Keratinocyte (primary cell): ENCODE results near the gene PKHD1. TPM values are rescaled to one million over a fixed set of nuclear protein-coding genes. Genes with fewer than 3 reads are reported as not detected.

ENCODE experiments used
- DNase-seq: peaks from one replicate; pipeline ENCODE4 v3.0.0-alpha.2; 2011; ENCODE audit warnings: low read depth, missing footprints, low spot score
- FAIRE-seq: peaks from 2 replicates; lab custom pipeline; 2011; peaks lifted over from hg19 to GRCh38; lab: Jason Lieb, UNC
- H2AFZ ChIP-seq: 2 replicates; pipeline ENCODE4 v1.6.0; 2012; ENCODE audit warnings: low read length, control low read depth, inconsistent platforms; ENCODE audit not compliant: control insufficient read depth
- H3K27ac ChIP-seq: 2 replicates; pipeline ENCODE4 v1.5.1; 2011; ENCODE audit warnings: low read length; ENCODE audit not compliant: control insufficient read depth, insufficient read depth
- H3K27me3 ChIP-seq: 3 replicates; pipeline ENCODE4 v1.6.0; 2011; ENCODE audit warnings: low read length; ENCODE audit not compliant: control insufficient read depth, insufficient read depth; ENCODE audit errors: extremely low read depth
- H3K36me3 ChIP-seq, 2 experiments: 2 replicates in 1 of 2; 3 replicates in 1 of 2; pipeline ENCODE4 v1.5.1; 2011; ENCODE audit warnings: low read length in 2 of 2, mild to moderate bottlenecking in 1 of 2; ENCODE audit not compliant: control insufficient read depth in 2 of 2, insufficient read depth in 2 of 2; ENCODE audit errors: extremely low read depth in 1 of 2
- H3K4me1 ChIP-seq: 3 replicates; pipeline ENCODE4 v1.5.1; 2011; ENCODE audit warnings: low read length; ENCODE audit not compliant: control insufficient read depth, insufficient read depth; ENCODE audit errors: extremely low read depth
- H3K4me2 ChIP-seq: 3 replicates; pipeline ENCODE4 v1.6.0; 2011; ENCODE audit warnings: low read depth, low read length; ENCODE audit not compliant: control insufficient read depth, insufficient read depth; ENCODE audit errors: extremely low read depth
- H3K4me3 ChIP-seq, 3 experiments: fragments of 200-600 bp in 1 of 3; sonication (generic) in 1 of 3; 2 replicates in 2 of 3; 3 replicates in 1 of 3; pipeline ENCODE4 v1.5.1; 2011 to 2016; ENCODE audit warnings: low read length in 3 of 3, mild to moderate bottlenecking in 3 of 3, control low read depth in 2 of 3, inconsistent platforms in 1 of 3, low read depth in 1 of 3, mixed read lengths in 1 of 3, mixed run types in 1 of 3, moderate library complexity in 1 of 3; ENCODE audit not compliant: control insufficient read depth in 2 of 3, insufficient read depth in 2 of 3; ENCODE audit errors: extremely low read depth in 1 of 3
- H3K79me2 ChIP-seq: 2 replicates; pipeline ENCODE4 v1.6.0; 2012; ENCODE audit warnings: low read length; ENCODE audit not compliant: control insufficient read depth, insufficient read depth
- H3K9ac ChIP-seq: 3 replicates; pipeline ENCODE4 v1.6.0; 2011; ENCODE audit warnings: low read length; ENCODE audit not compliant: control insufficient read depth, insufficient read depth; ENCODE audit errors: extremely low read depth
- H3K9me1 ChIP-seq: 3 replicates; pipeline ENCODE4 v1.6.0; 2011; ENCODE audit warnings: low read length; ENCODE audit not compliant: control insufficient read depth, insufficient read depth; ENCODE audit errors: extremely low read depth
- H3K9me3 ChIP-seq: 2 replicates; pipeline ENCODE4 v1.5.1; 2012; ENCODE audit warnings: low read depth, low read length; ENCODE audit not compliant: control insufficient read depth
- H4K20me1 ChIP-seq: 3 replicates; pipeline ENCODE4 v1.6.0; 2011; ENCODE audit warnings: low read length; ENCODE audit not compliant: control insufficient read depth, insufficient read depth; ENCODE audit errors: extremely low read depth
- EZH2 ChIP-seq: IDR thresholded peaks from one replicate; pipeline ENCODE4 v1.6.1; 2012; ENCODE audit warnings: inconsistent platforms, mild to moderate bottlenecking, low read length, moderate library complexity
- dilution Hi-C: fragments of 300-500 bp; cut with MboI; formaldehyde crosslinking; loops from one replicate; pipeline ENCODE4 v1.7.0; 2020; ENCODE audit warnings: low sequenced_read_pairs; ENCODE audit not compliant: extremely low pct_ligation_motif_present
- polyA plus RNA-seq, 5 experiments: library from polyadenylated mRNA; depleted of rRNA in 3 of 5; stranded (reverse) in 3 of 5; stranded (forward) in 1 of 5; unstranded in 1 of 5; fragments of >200 nt; gene quantifications; 1 replicate in 1 of 5; 2 replicates in 3 of 5; 3 replicates in 1 of 5; pipeline versions ENCODE4 v1.2.1 to v1.2.3, GENCODE V29; 2011 to 2012; ENCODE audit warnings: missing spikeins in 2 of 5, low read depth in 1 of 5, low replicate concordance in 1 of 5
- TF ChIP-seq, protein P1 (sequence below), 3 experiments: IDR thresholded peaks in 1 of 3; conservative IDR thresholded peaks in 1 of 3; optimal IDR thresholded peaks in 1 of 3; 2 replicates in 2 of 3; 3 replicates in 1 of 3; pipeline versions ENCODE3 to v1.5.1; 2011; ENCODE audit warnings: low read length in 3 of 3, mild to moderate bottlenecking in 3 of 3, moderate library complexity in 2 of 3, control low read depth in 1 of 3, inconsistent platforms in 1 of 3; ENCODE audit not compliant: insufficient read depth in 2 of 3; ENCODE audit errors: extremely low read depth in 1 of 3

PKHD1 gene
- polyA plus RNA-seq, 1 donor (not counting 4 experiments of a cell fraction or from before 2014, with no cell fraction given), result under 0.01 TPM

DNA sequence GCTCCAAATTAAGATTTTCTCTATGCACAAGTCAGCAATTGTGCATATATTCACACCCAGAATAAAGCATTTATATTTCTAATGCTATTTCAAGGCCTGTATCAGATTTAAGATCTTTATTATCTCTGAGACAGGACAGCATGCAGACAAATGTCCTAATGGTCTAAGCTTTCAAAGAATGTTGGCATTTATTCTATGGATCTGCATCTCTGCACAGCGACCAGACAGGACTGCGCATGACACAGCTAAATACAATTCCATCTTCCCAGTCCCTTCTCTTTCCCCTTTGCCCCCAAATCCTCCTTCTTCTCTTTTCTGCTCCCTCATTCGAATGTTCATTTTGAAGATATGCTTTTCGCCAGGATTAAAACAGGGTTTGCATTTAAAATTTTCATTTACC, 478.5 kb downstream of the PKHD1 start:
- FAIRE-seq, result no peak
- Histone ChIP-seq H3K9me3 (no peaks in the 10 kb centered on the region), H3K9me1 (no peaks in the 10 kb centered on the region), H3K79me2 (no peaks in the 10 kb centered on the region), H3K36me3 (no peaks in the 10 kb centered on the region), H3K4me2 (no peak overlapping the region), H3K27me3 (no peaks in the 10 kb centered on the region), H3K4me1 (no peaks in the 10 kb centered on the region), H2AFZ (no peak overlapping the region), H3K27ac (no peak overlapping the region), H4K20me1 (no peaks in the 10 kb centered on the region), H3K9ac (no peak overlapping the region), H3K4me3 (no peak overlapping the region)
- TF ChIP-seq EZH2, result no peak
- TF ChIP-seq, protein P1, sequence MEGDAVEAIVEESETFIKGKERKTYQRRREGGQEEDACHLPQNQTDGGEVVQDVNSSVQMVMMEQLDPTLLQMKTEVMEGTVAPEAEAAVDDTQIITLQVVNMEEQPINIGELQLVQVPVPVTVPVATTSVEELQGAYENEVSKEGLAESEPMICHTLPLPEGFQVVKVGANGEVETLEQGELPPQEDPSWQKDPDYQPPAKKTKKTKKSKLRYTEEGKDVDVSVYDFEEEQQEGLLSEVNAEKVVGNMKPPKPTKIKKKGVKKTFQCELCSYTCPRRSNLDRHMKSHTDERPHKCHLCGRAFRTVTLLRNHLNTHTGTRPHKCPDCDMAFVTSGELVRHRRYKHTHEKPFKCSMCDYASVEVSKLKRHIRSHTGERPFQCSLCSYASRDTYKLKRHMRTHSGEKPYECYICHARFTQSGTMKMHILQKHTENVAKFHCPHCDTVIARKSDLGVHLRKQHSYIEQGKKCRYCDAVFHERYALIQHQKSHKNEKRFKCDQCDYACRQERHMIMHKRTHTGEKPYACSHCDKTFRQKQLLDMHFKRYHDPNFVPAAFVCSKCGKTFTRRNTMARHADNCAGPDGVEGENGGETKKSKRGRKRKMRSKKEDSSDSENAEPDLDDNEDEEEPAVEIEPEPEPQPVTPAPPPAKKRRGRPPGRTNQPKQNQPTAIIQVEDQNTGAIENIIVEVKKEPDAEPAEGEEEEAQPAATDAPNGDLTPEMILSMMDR (optimal IDR thresholded peaks at IDR 0.05 in 1 of 3, IDR thresholded peaks at IDR 0.05 in 1 of 3, conservative IDR thresholded peaks at IDR 0.05 in 1 of 3; ENCODE audit: extremely low read depth in 1 of 3, insufficient read depth in 2 of 3, low read length in 3 of 3), result no peak
- dilution Hi-C loops, result no loop called here
- DNase-seq, result no peak

DNA sequence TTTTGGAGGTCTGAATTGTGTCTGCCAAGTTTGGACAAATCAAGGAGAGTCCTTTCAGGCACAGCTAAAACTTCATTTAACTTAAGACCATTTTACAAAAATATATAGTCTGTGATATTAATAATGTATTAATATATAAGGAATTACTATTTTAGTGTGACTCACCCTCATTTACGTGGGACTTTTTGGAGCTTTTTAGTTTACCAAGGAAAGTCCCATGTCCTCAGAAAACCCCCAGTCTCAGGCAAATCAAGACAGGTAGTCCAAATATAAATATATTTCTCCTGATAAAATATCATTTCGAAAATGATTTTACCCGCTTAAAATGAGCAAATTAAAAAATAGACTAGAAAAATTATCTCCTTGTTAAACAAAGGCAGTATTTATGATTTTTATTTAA, 479.0 kb downstream of the PKHD1 start:
- dilution Hi-C loops, result no loop called here
- Histone ChIP-seq H3K4me3 (no peak overlapping the region), H3K9ac (no peak overlapping the region), H3K36me3 (no peaks in the 10 kb centered on the region), H3K27me3 (no peaks in the 10 kb centered on the region), H3K4me1 (no peaks in the 10 kb centered on the region), H3K4me2 (no peak overlapping the region), H4K20me1 (no peaks in the 10 kb centered on the region), H3K9me1 (no peaks in the 10 kb centered on the region), H3K9me3 (no peaks in the 10 kb centered on the region), H3K79me2 (no peaks in the 10 kb centered on the region), H3K27ac (no peak overlapping the region), H2AFZ (no peak overlapping the region)
- TF ChIP-seq, protein P1 (optimal IDR thresholded peaks at IDR 0.05 in 1 of 3, IDR thresholded peaks at IDR 0.05 in 1 of 3, conservative IDR thresholded peaks at IDR 0.05 in 1 of 3; ENCODE audit: extremely low read depth in 1 of 3, insufficient read depth in 2 of 3, low read length in 3 of 3), result no peak
- TF ChIP-seq EZH2, result no peak
- FAIRE-seq (no peak), DNase-seq (no peak)
